Ovary (tissue), 9 donors: ENCODE measurements around the gene KRT33A. TPM values are rescaled to one million over a fixed set of nuclear protein-coding genes. Genes with fewer than 3 reads are reported as not detected.

Experiments
- DNase-seq, 5 donors: peaks; one replicate each; pipeline ENCODE4 v3.0.0-alpha.2; 2019 to 2020
- H3K27ac ChIP-seq, 2 donors: fragments of 200-600 bp; one replicate each; pipeline versions ENCODE4 v1.5.1 to v1.8.0; 2019 to 2022
- H3K27me3 ChIP-seq: fragments of 200-600 bp; one replicate; pipeline ENCODE4 v1.8.0; 2022
- H3K36me3 ChIP-seq: fragments of 200-600 bp; sonication (generic); one replicate; pipeline ENCODE4 v1.5.1; 2019
- H3K4me1 ChIP-seq: one replicate; pipeline ENCODE4 v1.8.1; 2013; ENCODE audit warnings: mild to moderate bottlenecking, moderate library complexity; ENCODE audit not compliant: insufficient read depth
- H3K4me3 ChIP-seq: fragments of 200-600 bp; sonication (generic); one replicate; pipeline ENCODE4 v1.5.1; 2017
- H3K9me3 ChIP-seq, 2 donors: fragments of 200-600 bp in 1 of 2; sonication (generic) in 1 of 2; one replicate each; pipeline versions ENCODE4 v1.5.1 to v1.8.1; 2013 to 2019; ENCODE audit warnings: mild to moderate bottlenecking in 1 of 2, moderate library complexity in 1 of 2
- CTCF ChIP-seq, 3 donors: fragments of 450-650 bp in 2 of 3; fragments of 200-600 bp in 1 of 3; IDR thresholded peaks; one replicate each; pipeline versions ENCODE4 v1.5.1 to v1.8.0; 2016 to 2022; ENCODE audit warnings: antibody characterized with exemption in 3 of 3, mild to moderate bottlenecking in 1 of 3
- EP300 ChIP-seq: sonication (generic); formaldehyde crosslinking; IDR thresholded peaks from one replicate; pipeline ENCODE4 v1.6.1; 2017; ENCODE audit warnings: antibody characterized with exemption
- POLR2A ChIP-seq: fragments of 450-650 bp; IDR thresholded peaks from one replicate; pipeline ENCODE4 v1.6.1; 2017; ENCODE audit warnings: antibody characterized with exemption, mild to moderate bottlenecking, moderate library complexity
- WGBS, 3 donors: extraction: QIAGEN DNeasy Blood & Tissue Kit in 1 of 3; methylation state at CpG; one replicate each; pipeline versions ENCODE4 v1.1.5 to v1.1.7; 2013 to 2017; 5-methylcytosine and 5-hydroxymethylcytosine counted together
- intact Hi-C, 4 donors: fragments of 100-400 bp; cut with DNase I; formaldehyde crosslinking; loops; one replicate each; pipeline versions ENCODE4 v1.11.0 to v1.15.1; 2022 to 2023
- polyA plus RNA-seq, 2 donors: library from polyadenylated mRNA; stranded (reverse); fragments of 200-250 nt in 1 of 2; fragments of 350-450 nt in 1 of 2; fragmentation: Illumina TruSeq in 1 of 2; extraction: RNeasy Lipid Tissue Mini Kit (QIAGEN cat#74804) in 1 of 2; gene quantifications; one replicate each; pipeline ENCODE4 v1.2.3, GENCODE V29; 2013 to 2014
- total RNA-seq, 7 donors: library from RNA; depleted of rRNA in 2 of 7; stranded (reverse); fragments of >200 nt in 2 of 7; fragmentation: NEBNext Ultra II Directional in 3 of 7; extraction: Animal tissue kit (Norgen Biotek cat#: 25700) in 3 of 7; gene quantifications; one replicate each; pipeline versions ENCODE4 v1.1.0 to v1.2.4, GENCODE V29; 2016 to 2023
- donor health status: DM: no; HTN: no; CAD: no; lungs with moderate emphysema.
- donor health status: DM: no; HTN: no; CAD: no.
- donor health status: Bipolar disorder and iron deficiency.
- donor health status: DM: yes; HTN: yes; CAD: no.
- donor health status: DM: no; HTN: no; CAD: no.
- donor health status: DM: yes; HTN: yes; CAD: no.

The KRT33A gene
- total and polyA plus RNA-seq, 9 donors = not detected

- H3K27ac ChIP-seq = no peak overlapping the region
- H3K4me3 ChIP-seq = no peak overlapping the region
- WGBS, 3 donors = 31 to 45% (median 39%) methylated on average over 2 of the region's 2 CpGs
- H3K9me3 ChIP-seq = no peaks in the 10 kb centered on the region
- TF ChIP-seq CTCF (IDR thresholded peaks at IDR 0.05) = no peak
- no peaks in the 10 kb centered on the region for H3K36me3 ChIP-seq
- no peak for DNase-seq
- no peaks in the 10 kb centered on the region for H3K4me1 ChIP-seq
- no peaks in the 10 kb centered on the region for H3K27me3 ChIP-seq
- intact Hi-C loops = no loop called here
These were observed 32.4 kb downstream of the KRT33A start for GRCh38 chr17:41318231-41318630.

- Histone ChIP-seq H3K27me3 (no peaks in the 10 kb centered on the region), H3K4me3 (no peak overlapping the region), H3K9me3 (no peaks in the 10 kb centered on the region), H3K36me3 (no peaks in the 10 kb centered on the region), H3K4me1 (no peaks in the 10 kb centered on the region), H3K27ac (no peak overlapping the region)
- intact Hi-C loops = no loop called here
- WGBS, 3 donors = 75 to 77% (median 77%) methylated on average over 17 of the region's 17 CpGs
- TF ChIP-seq EP300 = no peak
- no peak for TF ChIP-seq POLR2A
- no peak for TF ChIP-seq CTCF (IDR thresholded peaks at IDR 0.05)
- DNase-seq = no peak
These were observed 34.7 kb downstream of the KRT33A start for GRCh38 chr17:41315814-41316445.

GRCh38 chr17:41315204-41315794, 35.3 kb downstream of the KRT33A start, which contains the start of gene KRTAP17-1:
TSS of gene KRTAP17-1 (minus strand) at chr17:41315710. CDS start at chr17:41315650, 60 bp downstream.
- Histone ChIP-seq H3K4me1 (no peaks in the 10 kb centered on the region), H3K36me3 (no peaks in the 10 kb centered on the region), H3K27me3 (no peaks in the 10 kb centered on the region), H3K9me3 (no peaks in the 10 kb centered on the region), H3K4me3 (no peak within 1 kb of the TSS), H3K27ac (no peak within 1 kb of the TSS)
- intact Hi-C loops = no loop called here
- TF ChIP-seq POLR2A = no peak
- no peak for TF ChIP-seq EP300
- TF ChIP-seq CTCF (IDR thresholded peaks at IDR 0.05) = no peak
- DNase-seq = no peak
- 81 to 86% (median 82%) methylated on average over 24 of the region's 24 CpGs for WGBS, 3 donors

- Histone ChIP-seq H3K9me3 (no peaks in the 10 kb centered on the region), H3K4me3 (no peak overlapping the region), H3K36me3 (no peaks in the 10 kb centered on the region), H3K27me3 (no peaks in the 10 kb centered on the region), H3K27ac (no peak overlapping the region), H3K4me1 (no peaks in the 10 kb centered on the region)
- TF ChIP-seq EP300 (no peak), POLR2A (no peak), CTCF (IDR thresholded peaks at IDR 0.05) (no peak)
- DNase-seq = no peak
- intact Hi-C loops = no loop called here
- WGBS, 3 donors = 79 to 89% (median 86%) methylated on average over 1 of the region's 1 CpG
These were observed 39.5 kb downstream of the KRT33A start for GRCh38 chr17:41311111-41311510.
